ENCODE data around the gene TMOD1. TPM values are rescaled to one million over a fixed set of nuclear protein-coding genes. Genes with fewer than 3 reads are reported as not detected.

Gene TMOD1
- total and polyA plus RNA-seq, 2 donors (not counting 1 experiment from before 2014, with no cell fraction given), result 0.98 to 4.0 TPM

DNA sequence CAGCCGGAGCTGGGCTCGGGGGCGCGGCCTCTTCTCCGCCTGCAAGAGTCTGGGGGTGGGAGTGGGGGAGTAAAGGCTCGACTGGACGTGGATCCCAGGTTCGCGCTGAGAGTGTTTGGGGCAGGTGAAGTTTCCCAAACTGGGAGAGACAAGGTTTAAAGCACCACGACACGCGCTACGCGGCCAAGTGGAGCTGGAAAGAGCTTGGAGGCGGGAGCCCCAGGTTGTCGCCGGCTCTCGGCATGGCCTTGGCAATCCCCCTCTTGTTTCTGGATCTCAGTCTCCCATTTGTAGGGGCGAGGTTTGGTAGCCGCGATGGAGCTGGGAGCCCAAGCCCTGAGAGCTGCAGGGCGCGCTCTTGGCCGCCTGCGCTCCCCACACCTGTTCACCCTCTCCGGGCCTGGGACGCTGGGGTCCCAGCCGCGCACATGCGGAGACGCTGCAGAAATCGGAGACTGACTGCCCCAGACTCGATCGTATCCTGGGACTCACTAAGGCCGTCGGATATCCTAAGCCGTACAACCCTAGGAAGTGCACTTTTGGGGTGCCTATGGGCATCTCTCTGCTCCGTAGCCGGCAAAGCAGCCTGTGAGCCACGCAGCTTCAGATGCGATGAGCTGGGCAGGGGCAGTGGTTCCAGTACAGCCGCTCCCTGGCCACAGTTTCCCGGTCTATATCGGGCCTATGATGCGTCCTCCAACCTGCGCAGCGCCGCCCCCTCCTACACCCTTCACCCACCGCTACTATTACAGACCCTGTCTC lies 937 bp downstream of the TMOD1 start:
- Histone ChIP-seq H4K20me1 (ENCODE audit: control insufficient read depth, extremely low read depth, insufficient read depth, low read length) (no peaks in the 10 kb centered on the region), H3K36me3 (ENCODE audit: control insufficient read depth, insufficient read depth, low read length) (no peaks in the 10 kb centered on the region), H3K79me2 (ENCODE audit: control insufficient read depth, insufficient read depth, low read length) (no peaks in the 10 kb centered on the region), H3K4me3 (replicated peaks in 1 of 4; ENCODE audit: control extremely low read depth in 1 of 4, insufficient read depth in 1 of 4, low read depth in 3 of 4, low read length in 4 of 4) (peak overlapping the region; percentile 24 to 67 (median 50)), H3K4me1 (ENCODE audit: control insufficient read depth, extremely low read depth, insufficient read depth, low read length) (no peaks in the 10 kb centered on the region), H3K9me3 (ENCODE audit: control insufficient read depth, insufficient read depth, low read depth, low read length) (no peaks in the 10 kb centered on the region), H2AFZ (ENCODE audit: low read length) (no peak overlapping the region), H3K27ac (ENCODE audit: insufficient read depth, low read length) (no peak overlapping the region), H3K9ac (ENCODE audit: insufficient read depth, low read length) (no peak overlapping the region), H3K4me2 (ENCODE audit: extremely low read depth, insufficient read depth, low read length) (peak overlapping the region; percentile 82), H3K27me3 (ENCODE audit: control insufficient read depth, insufficient read depth, low read length) (peaks cover 30% of the 10 kb centered on the region)
- DNase-seq (ENCODE audit: low read depth in 2 of 2), result no peak
- TF ChIP-seq, protein P1, sequence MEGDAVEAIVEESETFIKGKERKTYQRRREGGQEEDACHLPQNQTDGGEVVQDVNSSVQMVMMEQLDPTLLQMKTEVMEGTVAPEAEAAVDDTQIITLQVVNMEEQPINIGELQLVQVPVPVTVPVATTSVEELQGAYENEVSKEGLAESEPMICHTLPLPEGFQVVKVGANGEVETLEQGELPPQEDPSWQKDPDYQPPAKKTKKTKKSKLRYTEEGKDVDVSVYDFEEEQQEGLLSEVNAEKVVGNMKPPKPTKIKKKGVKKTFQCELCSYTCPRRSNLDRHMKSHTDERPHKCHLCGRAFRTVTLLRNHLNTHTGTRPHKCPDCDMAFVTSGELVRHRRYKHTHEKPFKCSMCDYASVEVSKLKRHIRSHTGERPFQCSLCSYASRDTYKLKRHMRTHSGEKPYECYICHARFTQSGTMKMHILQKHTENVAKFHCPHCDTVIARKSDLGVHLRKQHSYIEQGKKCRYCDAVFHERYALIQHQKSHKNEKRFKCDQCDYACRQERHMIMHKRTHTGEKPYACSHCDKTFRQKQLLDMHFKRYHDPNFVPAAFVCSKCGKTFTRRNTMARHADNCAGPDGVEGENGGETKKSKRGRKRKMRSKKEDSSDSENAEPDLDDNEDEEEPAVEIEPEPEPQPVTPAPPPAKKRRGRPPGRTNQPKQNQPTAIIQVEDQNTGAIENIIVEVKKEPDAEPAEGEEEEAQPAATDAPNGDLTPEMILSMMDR (conservative IDR thresholded peaks at IDR 0.05 in 1 of 2, IDR thresholded peaks at IDR 0.05 in 1 of 2; ENCODE audit: low read depth in 1 of 2, low read length in 2 of 2), result no peak
- TF ChIP-seq EZH2 (IDR thresholded peaks at IDR 0.05; ENCODE audit: low read length, missing control alignments), result peak; percentile 67

DNA sequence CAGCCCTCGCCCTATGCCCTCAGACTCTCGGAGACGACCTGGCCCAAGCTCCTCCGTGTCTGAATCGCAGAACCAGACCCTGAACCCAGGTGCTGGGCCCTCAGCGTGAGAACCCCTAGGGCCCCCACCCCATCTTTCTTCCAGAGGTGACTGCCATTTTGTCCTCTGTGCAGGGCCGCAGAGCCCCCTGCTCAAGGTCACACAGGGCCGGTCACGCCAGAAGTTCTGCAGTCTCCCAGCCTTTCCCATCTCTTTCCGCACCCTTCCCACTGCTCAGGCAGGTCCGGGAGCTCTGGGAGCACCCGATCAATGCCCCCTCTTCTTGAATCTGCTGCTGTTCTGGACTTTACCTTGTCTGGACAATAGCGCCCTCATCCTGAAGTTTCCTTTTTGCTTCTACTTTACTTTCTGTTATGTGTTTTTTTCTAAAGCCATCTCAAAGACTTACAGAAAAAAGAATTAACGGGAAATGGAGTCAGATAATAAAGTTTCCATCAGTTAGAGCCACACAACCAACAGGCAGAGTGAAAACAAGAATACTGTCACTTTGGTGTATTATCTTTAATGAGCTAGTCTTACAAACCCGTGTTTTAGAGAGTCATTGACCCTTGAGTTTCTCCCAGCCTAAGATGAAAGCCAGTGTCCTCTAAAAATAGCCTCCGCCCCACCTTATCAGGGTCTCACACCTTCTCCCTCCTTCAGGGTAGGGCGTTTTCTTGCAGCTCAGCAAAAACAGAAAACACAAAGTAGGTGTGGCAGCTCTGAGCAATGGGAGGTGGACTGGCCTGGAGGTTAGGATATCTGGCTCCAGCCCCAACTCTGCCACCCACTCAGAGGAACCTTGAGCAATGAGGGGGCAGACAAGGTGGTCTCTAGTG lies 1.8 kb downstream of the TMOD1 start:
- no peaks in the 10 kb centered on the region for H3K36me3 ChIP-seq (ENCODE audit: control insufficient read depth, insufficient read depth, low read length)
- H3K4me1 ChIP-seq (ENCODE audit: control insufficient read depth, extremely low read depth, insufficient read depth, low read length), result no peaks in the 10 kb centered on the region
- H3K27me3 ChIP-seq (ENCODE audit: control insufficient read depth, insufficient read depth, low read length), result peaks cover 30% of the 10 kb centered on the region
- no peak overlapping the region for H3K27ac ChIP-seq (ENCODE audit: insufficient read depth, low read length)
- peak overlapping the region in 1 of 4 experiments; percentile 67 for H3K4me3 ChIP-seq (replicated peaks in 1 of 4; ENCODE audit: control extremely low read depth in 1 of 4, insufficient read depth in 1 of 4, low read depth in 3 of 4, low read length in 4 of 4)
- H3K4me2 ChIP-seq (ENCODE audit: extremely low read depth, insufficient read depth, low read length), result peak overlapping the region; percentile 82
- H3K79me2 ChIP-seq (ENCODE audit: control insufficient read depth, insufficient read depth, low read length), result no peaks in the 10 kb centered on the region
- no peak overlapping the region for H3K9ac ChIP-seq (ENCODE audit: insufficient read depth, low read length)
- no peaks in the 10 kb centered on the region for H4K20me1 ChIP-seq (ENCODE audit: control insufficient read depth, extremely low read depth, insufficient read depth, low read length)
- H3K9me3 ChIP-seq (ENCODE audit: control insufficient read depth, insufficient read depth, low read depth, low read length), result no peaks in the 10 kb centered on the region
- no peak for DNase-seq (ENCODE audit: low read depth in 2 of 2)
- H2AFZ ChIP-seq (ENCODE audit: low read length), result no peak overlapping the region
- TF ChIP-seq EZH2 (IDR thresholded peaks at IDR 0.05; ENCODE audit: low read length, missing control alignments), result no peak
- TF ChIP-seq, protein P1 (conservative IDR thresholded peaks at IDR 0.05 in 1 of 2, IDR thresholded peaks at IDR 0.05 in 1 of 2; ENCODE audit: low read depth in 1 of 2, low read length in 2 of 2), result no peak

DNA sequence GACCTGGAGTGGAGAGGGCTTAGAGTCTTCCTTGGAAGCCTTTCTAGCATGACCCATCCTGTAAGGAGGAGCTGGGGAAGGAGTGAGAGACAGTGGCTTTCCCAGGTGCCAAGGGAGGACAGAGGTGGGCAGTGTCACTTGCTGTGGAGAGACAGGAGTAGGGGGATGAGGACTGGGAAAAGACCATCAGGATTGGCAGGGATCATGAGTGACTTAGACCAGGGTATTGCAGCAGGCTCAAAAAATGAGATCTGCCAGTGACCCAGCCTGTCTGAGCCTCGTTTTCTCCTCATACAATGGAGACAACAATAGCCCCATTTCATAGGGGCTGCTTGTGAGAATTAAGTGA lies 2.4 kb downstream of the TMOD1 start:
- no peak for TF ChIP-seq EZH2 (IDR thresholded peaks at IDR 0.05; ENCODE audit: low read length, missing control alignments)
- TF ChIP-seq, protein P1 (conservative IDR thresholded peaks at IDR 0.05 in 1 of 2, IDR thresholded peaks at IDR 0.05 in 1 of 2; ENCODE audit: low read depth in 1 of 2, low read length in 2 of 2), result no peak
- DNase-seq (ENCODE audit: low read depth in 2 of 2), result no peak
- Histone ChIP-seq H3K27me3 (ENCODE audit: control insufficient read depth, insufficient read depth, low read length) (peaks cover 30% of the 10 kb centered on the region), H2AFZ (ENCODE audit: low read length) (no peak overlapping the region), H3K36me3 (ENCODE audit: control insufficient read depth, insufficient read depth, low read length) (no peaks in the 10 kb centered on the region), H3K27ac (ENCODE audit: insufficient read depth, low read length) (no peak overlapping the region), H3K79me2 (ENCODE audit: control insufficient read depth, insufficient read depth, low read length) (no peaks in the 10 kb centered on the region), H3K4me1 (ENCODE audit: control insufficient read depth, extremely low read depth, insufficient read depth, low read length) (no peaks in the 10 kb centered on the region), H4K20me1 (ENCODE audit: control insufficient read depth, extremely low read depth, insufficient read depth, low read length) (no peaks in the 10 kb centered on the region), H3K9ac (ENCODE audit: insufficient read depth, low read length) (no peak overlapping the region), H3K4me2 (ENCODE audit: extremely low read depth, insufficient read depth, low read length) (no peak overlapping the region), H3K4me3 (replicated peaks in 1 of 4; ENCODE audit: control extremely low read depth in 1 of 4, insufficient read depth in 1 of 4, low read depth in 3 of 4, low read length in 4 of 4) (peak overlapping the region in 1 of 4 experiments; percentile 10), H3K9me3 (ENCODE audit: control insufficient read depth, insufficient read depth, low read depth, low read length) (no peaks in the 10 kb centered on the region)

Data from fibroblast of lung (primary cell).